Kidney epithelial cell (primary cell): Measurements from ENCODE around the gene NLN. TPM values are rescaled to one million over a fixed set of nuclear protein-coding genes. Genes with fewer than 3 reads are reported as not detected.
A peak's percentile ranks its signal among the peaks of the same experiment; 100 is the strongest.
"Not testable (repeated sequence)": the region's sequence is repeated elsewhere in the genome, so short reads cannot be mapped to it uniquely, and the experiment has no call there.

Source experiments
- DNase-seq: peaks from one replicate; pipeline ENCODE4 v3.0.0-alpha.2; 2010; ENCODE audit warnings: low read depth
- H3K27me3 ChIP-seq: 2 replicates; pipeline ENCODE4 v1.6.0; 2011; ENCODE audit warnings: low read length; ENCODE audit not compliant: control insufficient read depth, insufficient read depth
- H3K36me3 ChIP-seq: 2 replicates; pipeline ENCODE4 v1.5.1; 2011; ENCODE audit warnings: low read length; ENCODE audit not compliant: control insufficient read depth, insufficient read depth
- H3K4me3 ChIP-seq: 2 replicates; pipeline ENCODE4 v1.5.1; 2011; ENCODE audit warnings: low read depth, mild to moderate bottlenecking, control low read depth, low read length
- total RNA-seq: library from RNA; depleted of rRNA; stranded (reverse); fragments of >200 nt; gene quantifications from 2 replicates; pipeline ENCODE4 v1.2.3, GENCODE V29; 2015
- TF ChIP-seq, protein P1 (sequence below): IDR thresholded peaks from 2 replicates; pipeline ENCODE4 v1.5.1; 2011; ENCODE audit warnings: mild to moderate bottlenecking, moderate library complexity, low read length, control low read depth, inconsistent platforms; ENCODE audit not compliant: insufficient read depth, poor library complexity, severe bottlenecking

Gene NLN
- total RNA-seq, 1 donor from 2014 or later = 31.0 TPM

DNA sequence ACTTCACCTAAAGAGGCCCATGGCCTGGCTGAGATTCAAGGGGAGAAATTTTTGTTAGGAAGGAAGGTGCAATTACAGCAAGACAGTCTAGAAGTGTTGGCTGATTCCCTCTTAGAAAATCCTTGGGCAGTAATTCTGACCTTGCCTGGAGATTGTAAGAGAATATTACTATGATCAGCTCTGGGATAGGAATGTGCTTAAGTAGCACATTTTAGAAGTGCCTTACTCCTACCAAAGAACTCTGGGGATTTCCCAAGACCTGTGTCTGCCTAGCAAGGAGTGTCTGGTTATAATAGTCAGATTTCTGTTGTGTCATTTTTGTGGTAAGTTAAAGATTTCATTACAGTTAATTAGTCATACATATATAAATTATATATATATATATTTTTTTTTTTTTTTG lies 52.3 kb downstream of the NLN start:
- Histone ChIP-seq H3K27me3 (no peaks in the 10 kb centered on the region), H3K4me3 (no peak overlapping the region), H3K36me3 (no peaks in the 10 kb centered on the region)
- TF ChIP-seq, protein P1, sequence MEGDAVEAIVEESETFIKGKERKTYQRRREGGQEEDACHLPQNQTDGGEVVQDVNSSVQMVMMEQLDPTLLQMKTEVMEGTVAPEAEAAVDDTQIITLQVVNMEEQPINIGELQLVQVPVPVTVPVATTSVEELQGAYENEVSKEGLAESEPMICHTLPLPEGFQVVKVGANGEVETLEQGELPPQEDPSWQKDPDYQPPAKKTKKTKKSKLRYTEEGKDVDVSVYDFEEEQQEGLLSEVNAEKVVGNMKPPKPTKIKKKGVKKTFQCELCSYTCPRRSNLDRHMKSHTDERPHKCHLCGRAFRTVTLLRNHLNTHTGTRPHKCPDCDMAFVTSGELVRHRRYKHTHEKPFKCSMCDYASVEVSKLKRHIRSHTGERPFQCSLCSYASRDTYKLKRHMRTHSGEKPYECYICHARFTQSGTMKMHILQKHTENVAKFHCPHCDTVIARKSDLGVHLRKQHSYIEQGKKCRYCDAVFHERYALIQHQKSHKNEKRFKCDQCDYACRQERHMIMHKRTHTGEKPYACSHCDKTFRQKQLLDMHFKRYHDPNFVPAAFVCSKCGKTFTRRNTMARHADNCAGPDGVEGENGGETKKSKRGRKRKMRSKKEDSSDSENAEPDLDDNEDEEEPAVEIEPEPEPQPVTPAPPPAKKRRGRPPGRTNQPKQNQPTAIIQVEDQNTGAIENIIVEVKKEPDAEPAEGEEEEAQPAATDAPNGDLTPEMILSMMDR = no peak
- peak; percentile 43 for DNase-seq

DNA sequence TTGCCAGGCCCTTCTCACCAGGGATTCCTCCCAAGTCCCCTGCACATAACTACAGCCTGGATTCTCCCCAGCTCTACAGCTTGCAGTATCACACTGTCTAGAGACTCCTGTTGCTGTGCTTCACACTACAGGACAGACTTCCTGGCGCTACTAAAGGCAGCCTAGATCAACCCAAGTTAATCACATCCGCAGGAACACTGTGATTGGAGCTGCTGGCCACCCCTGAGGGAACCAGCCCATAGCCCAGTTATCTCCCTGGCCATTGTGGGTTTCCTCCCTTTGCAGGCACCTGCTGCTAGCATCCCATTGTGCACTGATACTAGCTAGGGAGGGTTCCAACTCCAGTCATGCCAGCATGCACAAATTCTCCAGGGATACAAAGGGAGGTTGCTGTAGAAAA lies 53.5 kb downstream of the NLN start:
- TF ChIP-seq, protein P1 = no peak
- no peak for DNase-seq

DNA sequence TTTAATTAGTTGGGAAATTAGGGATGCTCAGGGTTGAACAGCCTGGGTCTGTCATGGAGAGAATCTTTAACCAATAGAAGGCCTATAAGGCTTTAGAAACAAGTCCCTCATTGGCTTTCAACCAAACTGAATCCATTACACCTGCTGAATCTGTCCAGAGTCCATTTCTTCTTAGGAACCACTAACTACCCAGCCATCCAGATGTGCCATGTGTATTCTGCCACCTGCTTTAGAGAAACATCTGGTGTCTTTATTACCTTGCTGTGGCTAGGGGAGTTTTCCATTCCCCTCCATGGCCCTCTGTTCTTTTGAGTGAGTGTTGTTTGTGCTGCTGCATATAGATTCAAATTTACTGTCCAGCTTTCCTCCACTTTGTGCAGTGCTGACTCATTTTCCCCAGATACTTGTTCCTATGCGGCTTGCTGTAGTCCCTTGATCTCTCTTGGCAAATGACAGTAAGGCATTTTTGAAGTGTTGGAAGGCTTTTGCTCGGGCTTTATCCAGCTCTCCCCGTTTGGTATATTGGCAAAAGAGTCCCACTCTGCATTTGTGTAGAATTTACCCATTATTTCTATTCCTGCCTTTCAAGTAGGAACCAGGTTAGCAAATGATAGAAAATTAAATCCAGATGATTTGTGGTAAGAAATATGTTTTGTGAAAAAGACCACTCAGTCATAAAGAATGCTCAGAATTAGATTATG lies 54.6 kb downstream of the NLN start:
- TF ChIP-seq, protein P1 = no peak
- Histone ChIP-seq H3K27me3 (no peaks in the 10 kb centered on the region), H3K36me3 (no peaks in the 10 kb centered on the region), H3K4me3 (no peak overlapping the region)
- no peak for DNase-seq

More for the DNA sequence above, 53.5 kb downstream of the NLN start:
- no peaks in the 10 kb centered on the region for H3K27me3 ChIP-seq
- no peak overlapping the region for H3K4me3 ChIP-seq
- H3K36me3 ChIP-seq = no peaks in the 10 kb centered on the region

DNA sequence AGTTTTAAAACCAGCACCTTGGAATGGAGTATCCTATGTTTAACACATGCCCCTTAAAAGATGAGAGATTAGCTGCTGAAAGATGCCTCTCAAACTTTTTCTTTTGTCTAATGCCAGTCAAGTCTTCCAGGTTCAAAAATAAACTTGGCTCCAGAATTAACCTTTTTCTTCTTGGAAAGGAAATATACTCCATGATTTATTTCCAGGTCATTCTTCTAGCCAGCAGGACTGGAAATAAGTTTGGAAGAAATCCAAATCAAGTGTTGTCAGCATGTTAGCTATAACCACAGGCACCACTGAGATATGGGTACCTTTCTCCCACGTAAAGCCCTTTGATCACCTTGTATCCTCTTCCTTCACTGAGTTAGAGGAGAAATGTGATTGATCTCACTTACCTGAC lies 56.1 kb downstream of the NLN start:
- TF ChIP-seq, protein P1 = no peak

DNA sequence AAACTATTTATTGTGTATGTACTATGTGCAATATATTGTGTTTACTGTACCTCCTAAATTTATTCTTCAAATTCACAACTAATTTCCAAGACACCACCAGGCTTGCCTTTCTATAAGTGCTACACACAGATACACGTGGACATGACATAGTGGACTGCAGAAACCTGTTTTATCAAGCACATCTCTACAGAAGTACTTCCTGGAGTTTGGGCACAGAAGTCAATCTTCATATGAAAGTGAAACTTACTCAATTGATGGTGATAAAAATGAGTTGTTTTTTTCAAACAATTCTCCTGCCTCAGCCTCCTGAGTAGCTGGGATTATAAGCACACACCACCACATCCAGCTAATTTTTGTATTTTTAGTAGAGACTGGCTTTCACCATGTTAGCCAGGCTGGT lies 57.6 kb downstream of the NLN start:
- no peaks in the 10 kb centered on the region for H3K36me3 ChIP-seq
- no peak for DNase-seq
- H3K4me3 ChIP-seq = no peak overlapping the region
- TF ChIP-seq, protein P1 = no peak
- H3K27me3 ChIP-seq = no peaks in the 10 kb centered on the region

More for the DNA sequence above, 56.1 kb downstream of the NLN start:
- H3K4me3 ChIP-seq = no peak overlapping the region
- no peak for DNase-seq
- H3K36me3 ChIP-seq = no peaks in the 10 kb centered on the region
- H3K27me3 ChIP-seq = no peaks in the 10 kb centered on the region

DNA sequence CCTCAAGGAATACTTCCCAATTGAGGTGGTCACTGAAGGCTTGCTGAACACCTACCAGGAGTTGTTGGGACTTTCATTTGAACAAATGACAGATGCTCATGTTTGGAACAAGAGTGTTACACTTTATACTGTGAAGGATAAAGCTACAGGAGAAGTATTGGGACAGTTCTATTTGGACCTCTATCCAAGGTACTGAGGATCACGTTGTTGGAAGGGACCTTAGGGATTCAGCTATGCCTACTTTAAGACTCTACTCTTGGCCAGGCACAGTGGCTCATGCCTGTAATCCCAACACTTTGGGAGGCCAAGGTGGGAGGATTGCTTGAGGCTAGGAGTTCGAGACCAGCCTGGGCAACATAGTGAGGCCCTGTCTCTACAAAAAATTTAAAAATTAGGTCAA lies 66.3 kb downstream of the NLN start:
- H3K27me3 ChIP-seq, DNase-seq, H3K4me3 ChIP-seq, H3K36me3 ChIP-seq: not testable (repeated sequence)
